Measurements from ENCODE around the gene APOBEC4. TPM values are rescaled to one million over a fixed set of nuclear protein-coding genes. Genes with fewer than 3 reads are reported as not detected.
"Not testable (repeated sequence)": the region's sequence is repeated elsewhere in the genome, so short reads cannot be mapped to it uniquely, and the experiment has no call there.

Gene APOBEC4
- total and polyA plus RNA-seq, 7 experiments from 2014 or later: 0.19 TPM; not detected in 6

GRCh38 chr1:183628537-183628936, 24.6 kb downstream of the APOBEC4 start:
- Histone ChIP-seq H3K4me3 (ENCODE audit: low read length) (no peak overlapping the region), H3K9me3 (ENCODE audit: control insufficient read depth in 2 of 3, low read length in 3 of 3) (no peaks in the 10 kb centered on the region), H3K4me1 (ENCODE audit: control insufficient read depth in 2 of 2, insufficient read depth in 2 of 2, low read length in 2 of 2) (peaks cover 17 to 43% of the 10 kb centered on the region in 2 donors), H3K27me3 (ENCODE audit: control insufficient read depth in 2 of 2, insufficient read depth in 2 of 2, low read length in 2 of 2) (no peaks in the 10 kb centered on the region), H3K27ac (ENCODE audit: low read depth, low read length) (peak overlapping the region; percentile 1), H3K36me3 (ENCODE audit: control insufficient read depth in 2 of 3, insufficient read depth in 3 of 3, low read length in 3 of 3) (peaks cover 17 to 35% (median 17%) of the 10 kb centered on the region in 3 experiments)
- H3K36me3 Mint-ChIP-seq: peaks cover 6 to 32% (median 29%) of the 10 kb centered on the region in 5 donors
- H3K27me3 Mint-ChIP-seq: no peaks in the 10 kb centered on the region
- H3K4me3 Mint-ChIP-seq: peak overlapping the region in 6 of 10 donors; percentile 4 to 53 (median 22)
- CTCF ChIA-PET: interaction anchor here (0.7 kb wide), 1 partner anchor 803 kb away, joined by 3 read pairs; no protein-coding TSS in a partner anchor
- peak overlapping the region in 8 of 9 donors; percentile 11 to 84 (median 57) for H3K27ac Mint-ChIP-seq
- POLR2A ChIA-PET: no interaction called here
- peaks cover 29 to 79% (median 53%) of the 10 kb centered on the region in 7 donors for H3K4me1 Mint-ChIP-seq
- no peak for ATAC-seq
- no peaks in the 10 kb centered on the region for H3K9me3 Mint-ChIP-seq
- intact Hi-C loops (cut with micrococcal nuclease): no loop called here
- no peak for DNase-seq

GRCh38 chr1:183626236-183626635, 26.9 kb downstream of the APOBEC4 start:
- peaks cover 32 to 67% (median 39%) of the 10 kb centered on the region in 7 donors for H3K4me1 Mint-ChIP-seq
- POLR2A ChIA-PET: not testable (repeated sequence)

GRCh38 chr1:183622884-183623785, 30.0 kb downstream of the APOBEC4 start:
- peak in 7 of 9 donors; percentile 38 to 67 (median 43) for DNase-seq

More at GRCh38 chr1:183626236-183626635, 26.9 kb downstream of the APOBEC4 start:
- H3K9me3 Mint-ChIP-seq; DNase-seq; intact Hi-C loops (cut with micrococcal nuclease); H3K9me3 ChIP-seq (ENCODE audit: control insufficient read depth in 2 of 3, low read length in 3 of 3); H3K27me3 ChIP-seq (ENCODE audit: control insufficient read depth in 2 of 2, insufficient read depth in 2 of 2, low read length in 2 of 2); H3K4me3 ChIP-seq (ENCODE audit: low read length); H3K27me3 Mint-ChIP-seq; H3K27ac ChIP-seq (ENCODE audit: low read depth, low read length); H3K4me3 Mint-ChIP-seq; ATAC-seq: not testable (repeated sequence)
- Histone ChIP-seq H3K36me3 (ENCODE audit: control insufficient read depth in 2 of 3, insufficient read depth in 3 of 3, low read length in 3 of 3) (peaks cover 17 to 35% (median 17%) of the 10 kb centered on the region in 3 experiments), H3K4me1 (ENCODE audit: control insufficient read depth in 2 of 2, insufficient read depth in 2 of 2, low read length in 2 of 2) (peaks cover 10 to 25% of the 10 kb centered on the region in 2 donors)
- CTCF ChIA-PET: interaction anchor here (1.0 kb wide), 1 partner anchor 17 kb away, joined by 3 read pairs; no protein-coding TSS in a partner anchor
- Mint-ChIP-seq H3K27ac (peak overlapping the region in 7 of 9 donors; percentile 14 to 82 (median 73)), H3K36me3 (peaks cover 6 to 32% (median 28%) of the 10 kb centered on the region in 5 donors)

GRCh38 chr1:183622013-183622412, 31.1 kb downstream of the APOBEC4 start:
- Mint-ChIP-seq H3K9me3 (no peaks in the 10 kb centered on the region), H3K27ac (peak overlapping the region in 7 of 9 donors; percentile 23 to 86 (median 57)), H3K27me3 (no peaks in the 10 kb centered on the region), H3K4me3 (no peak overlapping the region), H3K4me1 (peaks cover 5 to 41% (median 20%) of the 10 kb centered on the region in 7 donors), H3K36me3 (peaks cover 0 to 16% (median 13%) of the 10 kb centered on the region in 5 donors)
- no peaks in the 10 kb centered on the region for H3K27me3 ChIP-seq (ENCODE audit: control insufficient read depth in 2 of 2, insufficient read depth in 2 of 2, low read length in 2 of 2)
- H3K36me3 ChIP-seq (ENCODE audit: control insufficient read depth in 2 of 3, insufficient read depth in 3 of 3, low read length in 3 of 3): peaks cover 0 to 11% (median 0%) of the 10 kb centered on the region in 3 experiments
- ChIA-PET POLR2A (interaction anchor here (0.6 kb wide), 1 partner anchor 242 kb away, joined by 3 read pairs; no protein-coding TSS in a partner anchor), CTCF (no interaction called here)
- H3K4me1 ChIP-seq (ENCODE audit: control insufficient read depth in 2 of 2, insufficient read depth in 2 of 2, low read length in 2 of 2): peaks cover 0 to 4% of the 10 kb centered on the region in 2 donors
- DNase-seq (no peak), ATAC-seq (no peak)
- H3K27ac ChIP-seq (ENCODE audit: low read depth, low read length): peak overlapping the region; percentile 14
- intact Hi-C loops (cut with micrococcal nuclease): loop anchor here in 1 of 2 donors (2.0 to 5.0 kb wide), 3 partner anchors 79 to 659 kb away; no protein-coding TSS in a partner anchor
- no peaks in the 10 kb centered on the region for H3K9me3 ChIP-seq (ENCODE audit: control insufficient read depth in 2 of 3, low read length in 3 of 3)
- H3K4me3 ChIP-seq (ENCODE audit: low read length): no peak overlapping the region

More at GRCh38 chr1:183622884-183623785, 30.0 kb downstream of the APOBEC4 start:
- peaks cover 0 to 5% of the 10 kb centered on the region in 2 donors for H3K4me1 ChIP-seq (ENCODE audit: control insufficient read depth in 2 of 2, insufficient read depth in 2 of 2, low read length in 2 of 2)
- Mint-ChIP-seq H3K4me3 (no peak overlapping the region), H3K27ac (peak overlapping the region; percentile 1 to 76 (median 58)), H3K27me3 (no peaks in the 10 kb centered on the region), H3K9me3 (no peaks in the 10 kb centered on the region), H3K4me1 (peaks cover 10 to 48% (median 20%) of the 10 kb centered on the region in 7 donors), H3K36me3 (peaks cover 0 to 16% (median 14%) of the 10 kb centered on the region in 5 donors)
- H3K4me3 ChIP-seq (ENCODE audit: low read length): no peak overlapping the region
- peaks cover 0 to 12% (median under 1%) of the 10 kb centered on the region in 3 experiments for H3K36me3 ChIP-seq (ENCODE audit: control insufficient read depth in 2 of 3, insufficient read depth in 3 of 3, low read length in 3 of 3)
- POLR2A ChIA-PET: no interaction called here
- H3K27me3 ChIP-seq (ENCODE audit: control insufficient read depth in 2 of 2, insufficient read depth in 2 of 2, low read length in 2 of 2): no peaks in the 10 kb centered on the region
- CTCF ChIA-PET: interaction anchor here (0.6 to 1.0 kb wide), 2 partner anchors 152 to 292 kb away, joined by 3 read pairs; no protein-coding TSS in a partner anchor
- H3K9me3 ChIP-seq (ENCODE audit: control insufficient read depth in 2 of 3, low read length in 3 of 3): no peaks in the 10 kb centered on the region
- H3K27ac ChIP-seq (ENCODE audit: low read depth, low read length): peak overlapping the region; percentile 37
- intact Hi-C loops (cut with micrococcal nuclease): loop anchor here (1.0 to 5.0 kb wide), 7 partner anchors 10 to 660 kb away; no protein-coding TSS in a partner anchor
- peak; percentile 96 for ATAC-seq

- intact Hi-C loops (cut with micrococcal nuclease): loop anchor here in 1 of 2 donors (5.0 kb wide), 1 partner anchor 448 kb away; no protein-coding TSS in a partner anchor
- H3K4me3 Mint-ChIP-seq: no peak overlapping the region
- H3K27ac Mint-ChIP-seq: peak overlapping the region in 8 of 9 donors; percentile 2 to 88 (median 66)
- H3K36me3 Mint-ChIP-seq: peaks cover 0 to 15% (median 9%) of the 10 kb centered on the region in 5 donors
- H3K9me3 ChIP-seq (ENCODE audit: control insufficient read depth in 2 of 3, low read length in 3 of 3): no peaks in the 10 kb centered on the region
- H3K27me3 Mint-ChIP-seq: no peaks in the 10 kb centered on the region
- DNase-seq (no peak), ATAC-seq (no peak)
- peaks cover 5 to 28% (median 11%) of the 10 kb centered on the region in 7 donors for H3K4me1 Mint-ChIP-seq
- CTCF ChIA-PET: interaction anchor here (0.6 kb wide), 1 partner anchor 1718 kb away, joined by 3 read pairs; no protein-coding TSS in a partner anchor
- no peaks in the 10 kb centered on the region for H3K4me1 ChIP-seq (ENCODE audit: control insufficient read depth in 2 of 2, insufficient read depth in 2 of 2, low read length in 2 of 2)
- H3K36me3 ChIP-seq (ENCODE audit: control insufficient read depth in 2 of 3, insufficient read depth in 3 of 3, low read length in 3 of 3): peaks cover 0 to 6% (median 0%) of the 10 kb centered on the region in 3 experiments
- no peaks in the 10 kb centered on the region for H3K9me3 Mint-ChIP-seq
- POLR2A ChIA-PET: interaction anchor here (0.7 to 1.6 kb wide), 4 partner anchors 11 to 40 kb away, joined by 3 to 4 read pairs (median 3); no protein-coding TSS in a partner anchor
- no peak overlapping the region for H3K4me3 ChIP-seq (ENCODE audit: low read length)
- H3K27me3 ChIP-seq (ENCODE audit: control insufficient read depth in 2 of 2, insufficient read depth in 2 of 2, low read length in 2 of 2): no peaks in the 10 kb centered on the region
- H3K27ac ChIP-seq (ENCODE audit: low read depth, low read length): no peak overlapping the region
Observed at GRCh38 chr1:183620311-183620710, 32.8 kb downstream of the APOBEC4 start.

- Mint-ChIP-seq H3K9me3 (no peaks in the 10 kb centered on the region), H3K4me1 (peaks cover 5 to 28% (median 12%) of the 10 kb centered on the region in 7 donors), H3K4me3 (no peak overlapping the region), H3K36me3 (peaks cover 0 to 10% (median 8%) of the 10 kb centered on the region in 5 donors), H3K27me3 (no peaks in the 10 kb centered on the region), H3K27ac (peak overlapping the region in 8 of 9 donors; percentile 15 to 88 (median 66))
- no peaks in the 10 kb centered on the region for H3K4me1 ChIP-seq (ENCODE audit: control insufficient read depth in 2 of 2, insufficient read depth in 2 of 2, low read length in 2 of 2)
- H3K36me3 ChIP-seq (ENCODE audit: control insufficient read depth in 2 of 3, insufficient read depth in 3 of 3, low read length in 3 of 3): peaks cover 0 to 2% (median 0%) of the 10 kb centered on the region in 3 experiments
- no peaks in the 10 kb centered on the region for H3K9me3 ChIP-seq (ENCODE audit: control insufficient read depth in 2 of 3, low read length in 3 of 3)
- ATAC-seq (no peak), DNase-seq (no peak)
- H3K27ac ChIP-seq (ENCODE audit: low read depth, low read length): peak overlapping the region; percentile 7
- CTCF ChIA-PET: no interaction called here
- H3K27me3 ChIP-seq (ENCODE audit: control insufficient read depth in 2 of 2, insufficient read depth in 2 of 2, low read length in 2 of 2): no peaks in the 10 kb centered on the region
- H3K4me3 ChIP-seq (ENCODE audit: low read length): no peak overlapping the region
- POLR2A ChIA-PET: interaction anchor here (1.6 kb wide), 1 partner anchor 14 kb away, joined by 3 read pairs; no protein-coding TSS in a partner anchor
- intact Hi-C loops (cut with micrococcal nuclease): loop anchor here in 1 of 2 donors (5.0 kb wide), 1 partner anchor 447 kb away; no protein-coding TSS in a partner anchor
Observed at GRCh38 chr1:183619781-183620180, 33.3 kb downstream of the APOBEC4 start.

All from naive thymus-derived CD4-positive, alpha-beta T cell (primary cell).